KMS-11 (cell line): ENCODE data around the gene CARNS1.
"Not testable (repeated sequence)": the region's sequence is repeated elsewhere in the genome, so short reads cannot be mapped to it uniquely, and the experiment has no call there.

Source experiments
- H2AFZ ChIP-seq: fragments of 200-600 bp; sonication (generic); 2 replicates; pipeline ENCODE4 v1.6.1; 2016; ENCODE audit warnings: antibody characterized with exemption, mixed run types, low read depth
- H3K27ac ChIP-seq: fragments of 200-600 bp; sonication (generic); 2 replicates; pipeline ENCODE4 v1.6.1; 2016; ENCODE audit warnings: mild to moderate bottlenecking, mixed run types
- H3K27me3 ChIP-seq: fragments of 200-600 bp; sonication (generic); 2 replicates; pipeline ENCODE4 v1.6.1; 2017; ENCODE audit warnings: mild to moderate bottlenecking, low read depth, mixed run types, moderate library complexity; ENCODE audit not compliant: insufficient read depth
- H3K36me3 ChIP-seq: fragments of 200-600 bp; sonication (generic); 2 replicates; pipeline ENCODE4 v1.6.1; 2017; ENCODE audit warnings: mild to moderate bottlenecking, mixed run types; ENCODE audit not compliant: insufficient read depth
- H3K4me1 ChIP-seq: fragments of 200-600 bp; sonication (generic); 2 replicates; pipeline ENCODE4 v1.6.1; 2016; ENCODE audit warnings: mild to moderate bottlenecking, low read depth, mixed run types; ENCODE audit not compliant: poor library complexity, severe bottlenecking
- H3K4me2 ChIP-seq: fragments of 200-600 bp; sonication (generic); 2 replicates; pipeline ENCODE4 v1.7.0; 2016; ENCODE audit warnings: mild to moderate bottlenecking, mixed run types
- H3K4me3 ChIP-seq: fragments of 200-600 bp; sonication (generic); IDR thresholded peaks from 2 replicates; pipeline ENCODE4 v1.6.1; 2017; ENCODE audit warnings: low read depth, low read length, mixed read lengths; ENCODE audit not compliant: insufficient read depth
- H3K79me2 ChIP-seq: fragments of 200-600 bp; sonication (generic); 2 replicates; pipeline ENCODE4 v1.6.1; 2016; ENCODE audit warnings: low read depth, mixed run types; ENCODE audit not compliant: insufficient read depth
- H3K9ac ChIP-seq: fragments of 200-600 bp; sonication (generic); 2 replicates; pipeline ENCODE4 v1.6.1; 2016; ENCODE audit warnings: mild to moderate bottlenecking, mixed run types
- H4K20me1 ChIP-seq: fragments of 200-600 bp; sonication (generic); 2 replicates; pipeline ENCODE4 v1.6.1; 2016; ENCODE audit warnings: mild to moderate bottlenecking, mixed run types; ENCODE audit not compliant: insufficient read depth
- TF ChIP-seq, protein P1 (sequence below): fragments of 200-600 bp; sonication (generic); conservative IDR thresholded peaks from 2 replicates; pipeline ENCODE4 v1.6.1; 2017; ENCODE audit warnings: low read depth, mild to moderate bottlenecking, antibody characterized with exemption, low read length, moderate library complexity, mixed read lengths

The CARNS1 gene

DNA sequence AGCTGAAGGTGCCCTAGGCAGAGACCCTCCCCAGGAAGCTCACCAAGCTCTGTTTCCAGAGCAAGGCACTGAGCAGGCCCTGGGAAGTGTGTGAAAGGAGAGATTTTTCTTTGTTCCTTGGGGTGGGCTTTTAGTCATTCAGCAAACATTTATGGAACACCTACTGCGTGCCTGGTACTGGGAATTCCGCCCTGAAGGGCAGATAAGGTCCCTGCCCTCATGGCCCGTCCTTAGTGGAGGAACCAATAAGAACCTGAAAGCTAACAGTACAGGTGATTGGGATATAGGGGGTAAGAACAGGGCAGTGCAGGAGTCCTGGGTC lies 49.7 kb downstream of the CARNS1 start:
- peak overlapping the region; percentile 71 for H3K4me2 ChIP-seq
- H3K79me2 ChIP-seq = no peaks in the 10 kb centered on the region
- H4K20me1 ChIP-seq = no peaks in the 10 kb centered on the region
- no peak overlapping the region for H3K4me3 ChIP-seq
- TF ChIP-seq, protein P1, sequence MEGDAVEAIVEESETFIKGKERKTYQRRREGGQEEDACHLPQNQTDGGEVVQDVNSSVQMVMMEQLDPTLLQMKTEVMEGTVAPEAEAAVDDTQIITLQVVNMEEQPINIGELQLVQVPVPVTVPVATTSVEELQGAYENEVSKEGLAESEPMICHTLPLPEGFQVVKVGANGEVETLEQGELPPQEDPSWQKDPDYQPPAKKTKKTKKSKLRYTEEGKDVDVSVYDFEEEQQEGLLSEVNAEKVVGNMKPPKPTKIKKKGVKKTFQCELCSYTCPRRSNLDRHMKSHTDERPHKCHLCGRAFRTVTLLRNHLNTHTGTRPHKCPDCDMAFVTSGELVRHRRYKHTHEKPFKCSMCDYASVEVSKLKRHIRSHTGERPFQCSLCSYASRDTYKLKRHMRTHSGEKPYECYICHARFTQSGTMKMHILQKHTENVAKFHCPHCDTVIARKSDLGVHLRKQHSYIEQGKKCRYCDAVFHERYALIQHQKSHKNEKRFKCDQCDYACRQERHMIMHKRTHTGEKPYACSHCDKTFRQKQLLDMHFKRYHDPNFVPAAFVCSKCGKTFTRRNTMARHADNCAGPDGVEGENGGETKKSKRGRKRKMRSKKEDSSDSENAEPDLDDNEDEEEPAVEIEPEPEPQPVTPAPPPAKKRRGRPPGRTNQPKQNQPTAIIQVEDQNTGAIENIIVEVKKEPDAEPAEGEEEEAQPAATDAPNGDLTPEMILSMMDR = no peak
- H2AFZ ChIP-seq = peak overlapping the region; percentile 71; the same call in 1 of the 2 replicates
- peaks cover 22% of the 10 kb centered on the region for H3K4me1 ChIP-seq
- peak overlapping the region; percentile 74; the same call in 1 of the 2 replicates for H3K9ac ChIP-seq
- H3K27me3 ChIP-seq = no peaks in the 10 kb centered on the region; the same call in 1 of the 2 replicates
- H3K27ac ChIP-seq = peak overlapping the region; percentile 50
- H3K36me3 ChIP-seq = no peaks in the 10 kb centered on the region

DNA sequence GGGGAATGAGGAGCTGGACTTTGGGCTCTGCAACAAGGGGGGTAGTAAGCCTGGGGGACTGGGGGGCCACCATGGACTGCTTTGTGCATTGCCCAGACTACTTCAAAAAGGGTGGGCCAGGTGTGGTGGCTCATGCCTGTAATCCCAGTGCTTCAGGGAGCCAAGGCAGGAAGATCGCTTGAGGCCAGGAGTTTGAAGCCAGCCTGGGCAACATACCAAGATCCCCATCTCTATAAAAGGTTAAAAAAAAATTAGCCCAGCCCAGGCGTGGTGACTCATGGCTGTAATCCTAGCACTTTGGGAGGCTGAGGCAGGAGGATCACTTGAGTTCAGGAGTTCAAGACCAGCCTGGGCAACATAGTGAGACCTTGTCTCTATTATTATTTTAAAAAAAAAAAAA lies 50.1 kb downstream of the CARNS1 start:
- peak overlapping the region; percentile 74; the same call in 1 of the 2 replicates for H3K9ac ChIP-seq
- H3K4me3 ChIP-seq = not testable (repeated sequence)

DNA sequence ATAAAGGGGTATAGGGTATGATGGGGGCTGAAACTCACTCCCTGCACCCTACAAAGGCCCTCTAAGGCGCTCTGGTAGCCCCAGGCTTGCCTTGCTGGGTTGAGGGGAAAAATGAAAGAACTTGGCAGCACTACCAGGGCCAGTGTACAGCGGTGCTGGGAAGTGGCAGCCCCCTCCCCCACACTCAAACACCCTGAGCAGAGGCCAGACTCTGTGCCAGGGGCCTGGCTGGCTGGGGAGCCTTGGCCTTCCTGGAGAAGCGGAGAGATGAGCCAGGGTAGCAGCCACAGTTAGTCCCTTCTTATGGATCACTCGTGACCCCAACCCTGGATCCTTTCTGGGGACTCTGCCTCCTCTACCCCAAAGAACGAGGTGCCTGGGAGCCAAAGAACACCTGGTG lies 50.9 kb downstream of the CARNS1 start:
- Histone ChIP-seq H3K4me3 (no peak overlapping the region), H3K79me2 (no peaks in the 10 kb centered on the region), H3K4me2 (no peak overlapping the region), H3K9ac (no peak overlapping the region), H3K36me3 (no peaks in the 10 kb centered on the region), H3K4me1 (peaks cover 22% of the 10 kb centered on the region), H4K20me1 (no peaks in the 10 kb centered on the region), H3K27ac (no peak overlapping the region), H3K27me3 (no peaks in the 10 kb centered on the region), H2AFZ (no peak overlapping the region)
- TF ChIP-seq, protein P1 = no peak

More for the DNA sequence above, 50.1 kb downstream of the CARNS1 start:
- not testable (repeated sequence) for H4K20me1 ChIP-seq, H2AFZ ChIP-seq, H3K36me3 ChIP-seq, H3K27ac ChIP-seq, H3K27me3 ChIP-seq, H3K79me2 ChIP-seq
- H3K4me2 ChIP-seq = peak overlapping the region; percentile 71
- peaks cover 22% of the 10 kb centered on the region for H3K4me1 ChIP-seq

DNA sequence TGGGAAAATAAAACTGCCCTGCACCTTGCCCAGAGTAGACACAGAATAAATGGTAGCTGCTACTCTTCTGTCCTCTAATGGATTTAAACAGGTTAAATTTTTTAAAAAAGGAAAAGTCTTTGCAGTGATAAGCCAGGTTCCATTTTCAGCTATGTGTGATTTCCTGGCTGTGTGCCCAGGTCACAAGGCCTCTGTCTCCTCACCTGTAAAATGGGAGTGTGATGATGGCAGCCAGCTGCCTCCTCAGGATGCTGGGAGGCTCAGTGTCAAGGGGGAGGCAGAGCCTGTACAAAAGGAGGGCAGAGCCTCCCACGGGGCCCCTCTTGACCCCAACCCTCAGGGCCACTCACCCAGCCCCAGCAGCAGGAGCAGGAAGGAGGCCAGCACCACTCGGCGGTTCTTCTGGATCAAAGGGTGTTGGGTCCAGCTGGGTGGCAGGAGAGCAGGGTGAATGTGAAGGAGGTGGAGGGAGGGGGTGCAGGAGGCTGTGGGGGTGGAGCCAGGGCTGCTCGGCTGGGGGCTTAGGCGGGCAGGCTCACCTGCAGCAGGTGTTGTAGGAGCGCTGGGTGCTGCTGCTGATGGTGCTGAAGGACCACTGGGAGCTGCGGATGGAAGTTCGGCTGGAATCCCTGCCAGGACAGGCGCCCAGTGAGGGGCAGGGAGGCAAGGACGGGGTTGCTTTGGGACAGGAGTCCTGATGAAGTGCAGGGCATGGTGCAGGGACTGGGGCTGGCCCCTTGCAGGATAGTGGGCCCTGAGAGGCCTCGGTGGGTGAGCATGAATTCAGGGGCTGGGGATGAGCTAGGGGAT lies 51.7 kb downstream of the CARNS1 start:
- Histone ChIP-seq H4K20me1 (no peaks in the 10 kb centered on the region), H3K79me2 (no peaks in the 10 kb centered on the region), H2AFZ (no peak overlapping the region), H3K27me3 (no peaks in the 10 kb centered on the region), H3K4me2 (no peak overlapping the region), H3K4me1 (peaks cover 22% of the 10 kb centered on the region), H3K9ac (no peak overlapping the region), H3K27ac (no peak overlapping the region), H3K4me3 (no peak overlapping the region), H3K36me3 (no peaks in the 10 kb centered on the region)
- TF ChIP-seq, protein P1 = no peak

DNA sequence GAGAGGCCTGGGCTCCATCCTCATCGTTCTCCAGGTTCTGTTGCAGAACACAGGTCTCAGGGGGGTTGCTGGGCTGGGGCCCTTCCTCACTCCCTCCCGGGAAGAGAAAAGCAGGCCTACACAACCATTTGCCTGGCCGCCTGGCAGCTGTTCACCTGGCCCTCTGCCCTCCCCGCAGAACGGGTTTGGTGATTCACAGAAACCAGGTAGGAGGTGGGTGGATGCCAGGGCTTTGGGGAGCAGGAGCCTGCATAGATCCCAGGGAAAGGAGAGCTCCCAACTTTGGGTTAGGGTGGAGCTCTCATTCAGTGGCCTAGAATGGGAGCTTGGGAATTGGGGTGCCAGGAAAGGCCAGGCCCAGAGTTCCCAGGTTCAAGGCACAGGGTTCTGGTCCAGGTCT lies 52.6 kb downstream of the CARNS1 start:
- Histone ChIP-seq H3K4me2 (peak overlapping the region; percentile 84; the same call in 1 of the 2 replicates), H3K4me3 (no peak overlapping the region), H3K9ac (no peak overlapping the region), H4K20me1 (no peaks in the 10 kb centered on the region), H3K36me3 (no peaks in the 10 kb centered on the region), H3K4me1 (peaks cover 22% of the 10 kb centered on the region), H3K27ac (no peak overlapping the region), H3K27me3 (no peaks in the 10 kb centered on the region), H3K79me2 (no peaks in the 10 kb centered on the region), H2AFZ (no peak overlapping the region)
- TF ChIP-seq, protein P1 = no peak
